ENCODE measurements around the gene HS3ST4.
"Not testable (repeated sequence)": the region's sequence is repeated elsewhere in the genome, so short reads cannot be mapped to it uniquely, and the experiment has no call there.

The HS3ST4 gene

DNA sequence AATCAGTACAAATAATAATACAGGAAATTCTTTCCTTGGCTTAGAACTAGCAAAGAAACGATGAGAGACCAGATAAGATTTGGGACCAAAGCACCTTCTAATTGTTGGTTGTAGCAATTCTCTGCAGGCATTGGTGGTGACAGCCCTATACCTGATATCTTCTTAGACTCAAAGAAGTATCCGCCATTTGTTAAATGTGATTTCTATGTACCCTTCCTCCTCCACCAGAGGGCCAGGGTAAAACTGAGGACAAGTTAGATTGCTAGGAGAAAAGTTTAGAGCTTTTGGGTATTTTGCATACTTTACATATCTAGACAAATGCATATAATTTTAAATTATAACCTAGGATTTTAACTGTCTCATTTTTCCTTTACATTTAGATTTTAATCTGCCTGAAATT is 304.3 kb downstream of the HS3ST4 start:
- no peak for DNase-seq (ENCODE audit: low spot score)

DNA sequence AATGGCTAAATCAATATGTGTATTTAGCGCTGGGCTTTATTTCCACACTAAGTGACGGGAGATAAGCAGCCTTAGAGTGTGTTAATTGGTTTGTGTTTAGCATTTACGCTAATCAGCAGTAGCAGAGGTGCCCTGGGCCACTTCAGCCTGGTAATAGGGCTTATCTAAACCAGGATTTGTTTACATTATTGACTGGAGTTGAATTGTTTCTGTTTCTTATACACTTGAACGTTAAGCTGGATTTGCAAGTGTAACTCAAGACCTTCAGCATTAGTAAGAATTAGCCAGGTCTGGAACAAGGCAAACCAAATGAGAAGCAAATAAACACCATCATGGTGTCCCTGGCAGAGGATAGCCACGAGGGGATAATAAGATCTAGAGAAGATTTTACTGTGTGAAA is 313.6 kb downstream of the HS3ST4 start:
- DNase-seq (ENCODE audit: low spot score): no peak

DNA sequence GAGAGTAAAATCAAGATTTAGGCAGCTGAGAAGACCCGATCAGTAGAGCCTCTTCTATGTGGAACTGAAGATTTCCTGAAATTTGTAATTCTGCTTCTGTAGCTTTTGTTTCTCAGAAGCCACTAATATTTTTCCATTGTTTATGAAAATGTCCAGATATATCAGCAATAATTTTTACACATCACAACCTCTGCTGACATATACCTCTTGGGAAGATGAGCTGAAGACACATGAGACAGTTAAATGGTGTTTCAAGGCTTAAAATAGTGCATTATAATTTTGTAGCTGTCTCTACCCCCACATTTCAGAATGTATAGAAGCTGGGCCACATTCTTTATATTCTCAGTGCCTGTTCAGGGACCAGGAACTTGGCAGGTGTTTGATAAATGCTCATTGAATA is 320.6 kb downstream of the HS3ST4 start:
- DNase-seq (ENCODE audit: low spot score): no peak

DNA sequence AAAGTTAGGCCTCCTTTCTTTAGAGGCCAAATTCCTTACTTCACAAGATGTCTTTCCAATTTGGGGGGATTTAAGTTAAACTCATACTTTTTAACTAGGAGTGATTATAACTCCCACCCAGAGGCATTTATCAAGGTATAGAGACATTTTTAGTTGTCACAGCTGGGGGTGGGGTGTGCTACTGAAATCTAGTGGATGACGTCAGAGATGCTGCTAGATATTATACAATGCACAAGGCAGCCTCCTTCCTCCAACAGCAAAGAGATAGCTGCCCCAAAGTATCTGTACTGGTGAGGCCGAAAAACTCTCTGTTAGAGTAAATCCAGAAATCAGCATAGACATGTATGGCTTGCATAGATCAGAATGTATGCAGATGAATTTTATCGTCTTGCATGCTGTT is 324.0 kb downstream of the HS3ST4 start:
- DNase-seq (ENCODE audit: low spot score): no peak

DNA sequence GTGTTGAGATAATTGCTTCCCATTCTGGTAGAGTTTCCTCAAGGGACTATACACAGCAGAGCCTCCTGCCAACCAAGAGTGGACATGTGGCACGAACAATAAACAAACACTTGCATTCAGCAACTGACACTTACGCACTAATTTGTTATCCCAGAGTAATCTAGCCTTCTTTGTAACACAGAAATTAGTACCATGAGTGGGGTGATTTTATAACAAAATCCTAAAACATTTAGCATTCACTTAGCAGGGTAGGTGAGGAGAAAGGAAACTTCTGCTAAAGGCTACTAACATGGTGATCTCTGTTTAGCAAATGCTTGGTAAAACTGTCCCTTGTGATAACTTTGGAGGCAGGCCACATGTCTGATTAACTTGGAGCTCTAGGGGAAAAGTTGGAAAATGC is 325.2 kb downstream of the HS3ST4 start:
- no peak for DNase-seq (ENCODE audit: low spot score)

DNA sequence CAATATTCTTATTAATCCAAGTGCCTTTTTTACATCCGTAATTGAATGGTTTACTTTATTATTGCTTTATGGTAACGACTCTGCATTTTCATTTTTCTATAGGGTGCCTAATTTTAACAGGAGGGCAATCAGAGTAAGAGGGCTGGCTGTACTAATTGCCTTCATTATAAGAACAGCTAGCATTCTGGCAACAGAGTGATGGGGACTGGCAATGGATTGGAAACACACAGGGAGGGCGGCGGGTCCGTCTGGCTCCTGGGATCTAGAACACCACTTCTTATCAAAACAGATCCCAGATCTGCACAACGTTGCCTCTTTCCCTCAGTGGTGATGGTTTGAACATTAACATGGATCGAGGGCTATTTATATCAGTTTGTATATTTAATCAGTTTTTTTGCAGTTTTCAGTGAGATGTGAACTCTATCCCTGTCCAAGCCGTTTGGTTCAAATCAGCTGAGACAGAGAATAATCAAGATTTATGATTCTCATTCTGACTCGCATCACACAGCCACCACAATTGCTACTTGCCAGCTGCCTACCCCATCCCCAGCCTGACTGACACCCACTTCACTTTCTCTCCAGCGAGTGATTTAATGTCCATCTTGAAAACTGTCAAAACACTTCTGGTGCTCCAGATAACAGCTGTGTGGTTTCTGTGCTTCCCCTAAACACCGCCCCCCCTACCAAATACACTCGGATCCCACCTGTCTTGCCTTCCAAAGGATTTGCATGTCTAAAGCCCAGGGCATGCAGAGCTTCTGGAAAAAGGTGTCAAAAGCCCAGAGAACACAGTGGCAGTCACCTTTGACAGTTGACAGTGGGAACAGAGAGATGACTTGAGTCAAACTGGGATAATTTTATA is 327.9 kb downstream of the HS3ST4 start:
- no peak for DNase-seq (ENCODE audit: low spot score)

DNA sequence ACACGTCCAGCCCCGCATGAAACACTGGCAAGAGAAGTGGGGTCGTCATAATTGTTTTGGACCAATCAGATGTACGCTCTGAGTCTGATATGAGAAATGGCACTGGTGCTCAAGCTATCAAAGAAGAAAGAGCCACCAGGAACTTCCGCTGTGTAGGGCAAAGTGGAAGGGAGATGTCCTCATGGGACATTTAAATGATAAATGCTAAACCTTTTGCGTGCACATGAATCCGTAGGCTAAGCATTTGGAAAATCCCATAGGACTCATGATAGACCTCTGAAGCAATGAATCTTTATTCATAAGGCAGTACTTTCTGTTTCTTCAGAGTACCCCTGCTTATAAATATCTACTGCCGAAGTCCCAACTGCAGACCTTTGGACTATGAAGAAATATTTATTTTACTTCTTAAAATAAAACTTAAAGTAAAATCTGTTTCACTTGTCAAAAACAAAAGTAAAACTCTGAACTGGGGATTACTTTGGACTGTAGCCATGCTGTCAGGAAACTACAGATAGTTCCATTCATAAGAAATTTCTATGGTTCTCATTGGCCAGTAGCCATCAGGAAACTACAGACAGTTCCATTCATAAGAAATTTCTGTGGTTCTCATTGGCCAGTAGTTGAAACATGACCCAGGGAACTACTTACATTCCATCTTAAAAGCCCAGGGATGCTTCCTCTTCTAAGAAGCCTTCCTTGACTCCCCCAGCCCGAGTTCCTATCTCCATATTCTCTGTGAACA is 335.1 kb downstream of the HS3ST4 start:
- DNase-seq (ENCODE audit: low spot score): no peak

DNA sequence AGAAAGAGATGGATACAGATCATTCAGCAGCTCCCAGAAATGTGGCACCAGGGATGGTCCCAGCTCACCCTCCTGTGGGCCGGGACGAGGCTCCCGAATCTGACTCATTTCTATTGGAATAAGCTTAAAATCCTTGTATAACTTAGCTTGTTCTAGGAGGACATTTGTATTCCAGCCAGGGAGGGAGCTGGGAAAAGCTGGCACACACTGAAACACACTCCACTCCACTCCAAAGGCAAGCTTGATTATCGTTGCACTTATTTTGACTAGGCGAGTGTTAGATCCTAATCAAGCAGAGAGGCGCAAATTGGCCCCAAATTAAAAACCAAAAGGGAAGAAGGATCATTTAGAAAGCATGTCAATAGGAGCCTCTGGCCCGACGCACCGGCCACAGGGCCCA is 339.5 kb downstream of the HS3ST4 start:
- no peak for DNase-seq (ENCODE audit: low spot score)

DNA sequence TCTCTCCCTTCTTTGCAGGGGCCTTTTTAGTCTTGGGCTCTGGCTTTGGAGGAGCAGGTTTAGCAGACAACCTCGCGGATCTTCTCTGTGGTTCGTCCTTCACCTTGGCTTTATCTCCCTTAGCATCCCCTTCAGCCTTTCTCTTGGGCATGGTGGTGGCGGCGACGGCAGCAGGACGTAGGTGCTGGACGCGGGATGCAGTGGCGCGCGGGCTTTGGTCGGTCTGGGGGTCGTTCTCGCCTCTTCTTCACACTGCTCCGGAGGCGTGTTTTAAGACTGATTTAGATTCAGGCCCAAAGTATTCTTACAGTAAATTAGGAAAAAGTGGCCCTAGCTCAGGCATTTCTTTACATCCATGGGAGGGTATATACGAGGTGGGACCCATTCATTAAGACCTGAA is 340.9 kb downstream of the HS3ST4 start:
- DNase-seq (ENCODE audit: low spot score): not testable (repeated sequence)

DNA sequence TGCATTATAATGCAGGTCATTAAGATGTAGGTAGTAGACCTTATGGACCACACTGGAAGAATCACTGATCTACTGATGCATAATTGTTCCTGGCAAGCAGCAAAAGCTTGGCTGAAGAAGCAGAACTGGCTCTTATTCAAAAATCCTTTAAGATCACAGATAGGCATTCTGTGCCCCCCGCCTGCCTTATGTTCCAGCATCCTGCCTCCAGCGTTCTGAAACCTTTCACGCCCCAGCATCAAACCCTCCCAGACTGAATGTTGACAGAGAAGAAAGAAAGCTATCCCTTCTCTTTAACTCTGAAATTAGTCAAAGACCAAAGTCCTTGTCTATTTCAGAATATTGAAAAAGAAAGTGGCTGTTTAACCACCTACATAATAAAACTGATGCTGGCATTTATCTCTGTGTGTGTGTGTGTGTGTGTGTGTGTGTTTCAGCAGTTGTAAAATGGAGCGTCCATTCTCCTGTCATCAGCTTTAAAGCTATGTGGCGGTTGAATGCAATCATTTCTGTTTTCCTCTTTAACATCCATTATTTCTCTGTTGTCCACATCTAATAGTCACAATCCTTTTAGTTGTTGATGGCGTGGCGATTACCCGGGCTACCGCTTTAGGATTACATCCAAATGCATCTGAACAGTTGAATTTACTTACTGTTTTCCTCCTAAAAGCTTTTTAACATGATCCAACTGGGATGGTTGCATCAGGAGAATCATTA is 350.4 kb downstream of the HS3ST4 start:
- DNase-seq (ENCODE audit: low spot score): no peak

DNA sequence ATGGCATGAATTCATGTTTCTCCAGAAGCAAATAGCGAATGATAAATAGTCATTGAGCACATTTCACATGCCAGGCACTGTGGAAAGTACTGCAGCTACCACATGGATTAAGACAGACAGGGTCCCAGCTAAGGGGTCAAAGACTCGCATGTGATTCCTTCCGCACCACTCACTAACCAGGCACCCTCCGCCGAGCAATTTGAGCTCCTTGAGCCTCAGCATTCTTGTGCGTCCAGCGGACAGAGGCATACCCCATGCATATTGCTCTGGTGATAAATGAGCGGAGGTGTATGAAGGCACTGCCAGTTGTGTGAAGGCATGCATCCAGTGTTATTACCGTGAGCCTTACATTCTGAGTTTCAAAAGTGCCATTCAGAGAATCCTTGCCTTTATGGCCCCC is 358.7 kb downstream of the HS3ST4 start:
- no peak for DNase-seq (ENCODE audit: low spot score)

DNA sequence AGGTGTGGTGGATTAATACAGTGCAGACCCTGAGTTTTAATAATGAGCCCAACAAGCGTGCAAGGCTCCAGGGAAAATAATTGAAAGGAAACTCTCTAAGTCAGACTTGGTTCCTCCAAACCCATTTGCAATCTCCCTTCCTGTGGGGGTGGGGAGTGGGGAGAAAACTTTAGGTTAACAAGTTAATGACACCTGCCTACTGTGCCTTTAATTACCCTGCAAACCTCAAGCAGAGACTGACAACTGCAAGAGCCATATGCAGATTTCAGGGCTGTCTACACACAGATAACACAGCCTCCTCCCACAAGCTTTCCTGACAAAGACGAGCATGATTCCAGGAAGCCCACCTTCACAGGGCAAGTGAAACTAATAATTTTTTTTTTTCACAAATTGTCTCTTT is 359.3 kb downstream of the HS3ST4 start:
- DNase-seq (ENCODE audit: low spot score): no peak

DNA sequence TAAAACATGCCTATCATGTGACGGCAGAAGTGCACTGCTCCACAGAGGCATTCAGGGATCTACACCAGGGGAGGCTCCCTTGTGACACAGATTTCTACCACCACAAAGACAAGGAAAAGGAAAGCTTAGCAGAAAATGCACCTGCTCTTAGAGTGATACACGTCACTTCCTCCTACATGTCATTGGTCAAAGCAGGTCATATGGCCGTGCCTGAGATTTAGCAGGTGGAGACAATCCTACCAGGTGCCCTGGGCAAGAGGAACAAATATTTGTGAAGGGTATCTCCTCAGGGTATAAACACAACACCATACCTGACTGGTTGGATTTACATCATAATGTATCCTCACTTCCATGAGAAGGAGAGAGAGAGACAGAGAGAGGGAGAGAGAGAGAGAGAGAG is 362.1 kb downstream of the HS3ST4 start:
- DNase-seq (ENCODE audit: low spot score): no peak

DNA sequence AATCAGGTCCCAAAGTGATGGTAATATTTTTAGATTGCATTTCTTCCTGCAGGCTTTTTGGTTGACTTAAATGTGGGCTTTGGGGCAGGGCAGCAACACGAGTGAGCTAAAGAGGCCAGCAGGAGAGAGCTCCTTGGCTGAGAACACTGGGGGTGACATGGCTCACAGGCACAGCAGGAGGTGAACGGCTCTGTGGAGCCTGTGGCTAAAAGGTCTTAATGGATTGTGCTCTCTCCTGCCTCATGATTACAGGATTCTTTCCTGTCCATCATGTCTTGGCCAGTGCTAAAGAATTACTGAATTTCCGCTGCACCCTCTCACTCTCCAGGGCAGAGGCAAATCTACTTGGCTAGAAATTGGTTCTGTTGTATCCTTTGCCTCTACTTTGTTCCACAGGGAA is 366.6 kb downstream of the HS3ST4 start:
- no peak for DNase-seq (ENCODE audit: low spot score)

DNA sequence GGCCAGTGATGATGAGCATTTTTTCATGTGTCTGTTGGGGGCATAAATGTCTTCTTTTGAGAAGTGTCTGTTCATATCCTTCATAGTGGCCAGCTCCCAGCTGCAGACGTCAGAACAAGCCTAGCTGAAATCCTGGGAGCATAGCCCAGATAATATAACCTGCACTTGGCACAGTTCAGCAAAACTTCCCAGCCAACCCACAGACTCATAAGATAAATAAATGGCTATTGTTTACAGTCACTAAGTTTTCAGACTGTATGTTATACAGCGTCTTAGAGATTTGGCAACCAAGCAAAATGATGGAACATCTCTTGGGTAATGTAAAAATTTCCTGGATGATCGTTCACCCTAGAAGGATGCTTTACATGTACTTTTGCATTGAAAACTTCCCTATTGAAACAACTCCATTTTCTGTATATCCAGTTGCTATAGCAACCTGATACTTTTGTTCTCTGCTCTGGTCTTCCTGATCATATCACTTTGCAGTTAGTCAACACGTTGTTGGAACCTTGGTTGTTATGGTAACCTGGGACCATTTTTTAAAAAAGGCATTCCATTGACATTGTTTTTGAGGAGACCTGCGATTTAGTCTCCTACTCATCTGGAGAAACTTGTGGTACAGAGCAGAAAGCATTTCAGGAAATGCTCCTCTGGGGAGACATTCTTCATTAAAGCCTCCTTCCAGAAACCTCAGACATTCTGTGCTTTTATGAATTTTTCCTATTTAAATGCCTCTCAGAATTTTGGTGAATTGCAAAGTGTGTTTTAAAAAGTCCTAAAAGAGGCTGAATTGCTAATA is 378.7 kb downstream of the HS3ST4 start:
- DNase-seq (ENCODE audit: low spot score): no peak

DNA sequence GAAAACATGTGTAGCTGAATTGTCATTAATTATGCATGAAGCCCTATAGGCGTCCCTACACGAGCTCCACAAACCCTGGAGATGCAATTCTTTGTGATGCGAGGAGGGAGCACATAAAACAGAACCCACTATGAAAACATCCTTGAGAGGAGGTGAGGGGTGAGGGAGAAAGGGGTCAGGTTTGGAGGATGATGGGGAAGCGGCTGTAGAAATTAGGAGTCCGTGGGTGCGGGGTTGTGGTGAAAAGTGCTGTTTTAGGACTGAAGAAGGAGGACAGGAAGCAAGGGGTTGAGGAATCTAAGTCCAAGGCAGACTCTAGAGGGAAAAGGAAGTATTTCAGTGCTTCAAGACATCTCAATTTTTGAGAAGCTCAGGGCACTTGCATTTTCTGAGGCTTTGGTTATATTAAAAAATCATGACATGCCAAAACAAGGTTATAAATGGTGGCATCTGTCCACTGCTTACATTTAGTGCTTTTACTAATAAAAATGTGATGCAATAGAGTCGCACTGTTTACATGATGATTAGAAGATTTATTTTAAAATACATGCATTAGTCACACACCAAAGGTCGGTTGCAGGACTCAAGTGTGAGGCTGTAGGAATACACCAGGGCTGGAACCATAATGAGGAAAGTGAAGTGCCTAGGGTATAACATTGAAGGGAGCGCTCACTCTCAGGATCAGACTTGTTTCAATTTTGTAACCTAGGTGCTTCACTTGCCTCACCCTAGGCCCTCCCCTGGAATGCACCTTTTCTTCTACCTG is 379.5 kb downstream of the HS3ST4 start:
- no peak for DNase-seq (ENCODE audit: low spot score)

DNA sequence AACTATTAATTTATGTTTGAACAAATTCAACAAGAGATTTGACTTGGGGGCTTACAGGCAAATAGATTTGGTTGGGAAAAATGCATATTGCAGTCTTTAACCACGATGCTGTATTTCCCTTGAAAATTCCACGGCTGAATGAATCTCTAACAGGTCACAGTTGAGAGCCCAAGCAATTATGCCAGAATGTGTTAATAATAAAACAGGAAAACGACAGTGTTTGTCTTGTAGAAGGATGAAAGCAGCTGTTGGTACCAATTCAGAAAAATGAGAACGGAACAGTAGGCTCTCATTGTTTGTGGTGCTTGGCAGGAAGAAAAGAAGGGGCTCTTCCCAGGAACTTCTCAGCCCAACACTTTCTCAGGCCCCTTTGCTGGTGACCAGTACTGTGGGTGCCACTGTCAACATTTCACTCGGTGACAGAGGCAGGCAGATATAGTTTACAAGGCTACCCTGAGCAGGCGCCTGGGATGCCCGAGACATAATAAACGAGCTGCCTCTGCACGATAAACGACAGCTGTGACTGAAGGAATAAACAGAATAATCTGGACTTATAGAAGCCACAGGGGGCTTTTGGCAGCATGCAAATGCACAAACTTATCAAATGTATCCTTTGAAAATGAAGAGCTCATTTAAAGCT is 387.1 kb downstream of the HS3ST4 start:
- DNase-seq (ENCODE audit: low spot score): no peak

DNA sequence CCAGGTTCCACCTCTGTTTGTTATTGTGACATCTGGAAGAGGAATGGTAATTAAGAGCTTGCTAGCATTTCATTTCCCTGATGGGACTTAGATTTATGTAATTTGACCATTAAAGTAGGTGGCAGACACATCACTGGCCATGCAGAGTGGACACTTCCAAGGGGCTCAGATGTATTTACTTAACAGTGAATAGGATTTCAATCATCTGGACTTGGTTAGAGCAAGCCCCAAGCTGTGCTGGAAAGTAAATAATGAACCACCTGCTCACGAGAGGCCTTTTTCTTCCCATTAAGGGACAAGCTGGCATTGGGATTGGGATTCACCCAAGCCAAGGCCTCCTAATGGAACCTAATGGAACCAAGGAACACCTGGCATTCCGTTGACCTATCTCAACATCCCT is 395.3 kb downstream of the HS3ST4 start:
- DNase-seq (ENCODE audit: low spot score): no peak

DNA sequence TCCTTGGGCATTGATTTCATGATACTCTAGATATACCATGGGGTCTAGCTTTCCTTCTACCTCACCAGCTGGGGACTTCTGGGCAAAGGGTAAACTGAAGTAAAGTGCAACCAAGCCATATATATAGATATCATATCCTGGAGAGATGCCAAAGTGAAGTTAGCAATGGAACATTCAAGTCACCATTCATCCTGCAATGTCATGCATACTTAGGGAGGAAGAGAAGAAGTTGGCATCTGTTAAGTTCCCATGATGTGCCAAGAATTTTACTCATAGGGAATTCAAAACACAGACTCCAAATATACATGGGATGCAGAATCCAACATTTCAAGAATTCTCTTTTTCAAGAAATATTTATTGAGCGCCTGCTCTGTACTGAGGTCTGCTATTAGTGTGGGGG is 399.8 kb downstream of the HS3ST4 start:
- DNase-seq (ENCODE audit: low spot score): no peak

DNA sequence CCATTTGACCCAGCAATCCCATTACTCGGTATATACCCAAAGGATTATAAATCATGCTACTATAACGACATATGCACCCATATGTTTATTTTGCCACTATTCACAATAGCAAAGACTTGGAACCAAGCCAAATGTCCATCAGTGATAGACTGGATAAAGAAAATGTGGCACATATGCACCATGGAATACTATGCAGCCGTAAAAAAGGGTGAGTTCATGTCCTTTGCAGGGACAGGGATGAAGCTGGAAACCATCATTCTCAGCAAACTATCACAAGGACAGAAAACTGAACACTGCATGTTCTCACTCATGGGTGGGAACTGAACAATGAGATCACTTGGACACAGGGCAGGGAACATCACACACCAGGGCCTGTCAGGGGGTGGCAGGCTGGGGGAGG is 406.4 kb downstream of the HS3ST4 start:
- DNase-seq (ENCODE audit: low spot score): not testable (repeated sequence)

DNA sequence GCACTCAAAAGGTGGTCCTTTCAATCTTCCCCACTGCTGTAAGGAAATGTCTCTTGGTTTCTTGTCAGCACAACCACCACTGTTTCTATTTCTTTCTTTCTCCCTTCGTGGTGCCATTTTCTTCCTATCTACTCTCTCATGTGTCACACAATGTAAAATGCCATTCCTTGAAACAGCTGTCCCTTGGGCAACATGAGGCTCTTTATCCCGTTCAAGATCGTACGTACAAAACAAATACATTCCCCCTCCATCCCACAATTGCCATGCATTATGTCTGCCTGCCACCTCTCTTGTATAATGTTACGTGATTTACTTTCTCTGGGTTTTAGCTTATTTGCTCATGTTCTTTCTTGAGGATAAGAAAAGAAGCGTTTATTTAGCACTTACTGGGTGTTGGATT is 410.6 kb downstream of the HS3ST4 start:
- DNase-seq (ENCODE audit: low spot score): no peak
